Cardiac muscle cell (in vitro differentiated cells and primary cell): ENCODE data around the gene FAM210A. TPM values are rescaled to one million over a fixed set of nuclear protein-coding genes. Genes with fewer than 3 reads are reported as not detected.

Experiments used
- DNase-seq, 2 donors: peaks; one replicate each; pipeline versions ENCODE4 v3.0.0 to v3.0.0-alpha.2; 2010 to 2017; ENCODE audit warnings: low read depth in 1 of 2, low spot score in 1 of 2
- H3K27ac ChIP-seq: fragments of 200-600 bp; sonication (generic); 2 replicates; pipeline ENCODE4 v1.5.1; 2016
- H3K27me3 ChIP-seq: fragments of 200-600 bp; sonication (generic); 2 replicates; pipeline ENCODE4 v1.6.0; 2016; ENCODE audit warnings: control low read depth
- H3K36me3 ChIP-seq: fragments of 200-600 bp; sonication (generic); 2 replicates; pipeline ENCODE4 v1.5.1; 2016; ENCODE audit warnings: control low read depth
- H3K4me1 ChIP-seq: fragments of 200-600 bp; sonication (generic); 2 replicates; pipeline ENCODE4 v1.8.1; 2017; ENCODE audit warnings: low read depth, mild to moderate bottlenecking, mixed run types
- H3K4me3 ChIP-seq: fragments of 200-600 bp; sonication (generic); 2 replicates; pipeline ENCODE4 v1.5.1; 2016; ENCODE audit warnings: mild to moderate bottlenecking
- H3K9me3 ChIP-seq: fragments of 200-600 bp; sonication (generic); 2 replicates; pipeline ENCODE4 v1.5.1; 2017; ENCODE audit warnings: low read depth, mild to moderate bottlenecking, control low read depth
- CTCF ChIP-seq: IDR thresholded peaks from 2 replicates; pipeline ENCODE4 v1.5.1; 2012; ENCODE audit warnings: low read depth, mild to moderate bottlenecking, low read length
- polyA plus RNA-seq: library from polyadenylated mRNA; unstranded; fragments of >200 nt; fragmentation: Nextera tagmentation; extraction: Ambion mirVana; gene quantifications from 2 replicates; pipeline ENCODE4 v1.2.1, GENCODE V29; 2016
- total RNA-seq: library from RNA; depleted of rRNA; stranded (reverse); fragments of >200 nt; gene quantifications from 2 replicates; pipeline ENCODE4 v1.2.3, GENCODE V29; 2016

Gene FAM210A
- total and polyA plus RNA-seq, 2 experiments from 2014 or later, result 20.0 to 20.6 TPM

- no peaks in the 10 kb centered on the region for H3K27me3 ChIP-seq
- no peak for DNase-seq
- H3K36me3 ChIP-seq, result no peaks in the 10 kb centered on the region
- H3K4me3 ChIP-seq, result no peak overlapping the region
- no peak overlapping the region for H3K27ac ChIP-seq
- peaks cover 10% of the 10 kb centered on the region for H3K4me1 ChIP-seq
- no peaks in the 10 kb centered on the region for H3K9me3 ChIP-seq
- no peak for TF ChIP-seq CTCF
These were observed 99.8 kb downstream of the FAM210A start for GRCh38 chr18:13626544-13626908.

- H3K4me1 ChIP-seq, result peaks cover 10% of the 10 kb centered on the region
- H3K9me3 ChIP-seq, result no peaks in the 10 kb centered on the region
- H3K4me3 ChIP-seq, result no peak overlapping the region
- no peak for TF ChIP-seq CTCF
- H3K36me3 ChIP-seq, result no peaks in the 10 kb centered on the region
- H3K27me3 ChIP-seq, result no peaks in the 10 kb centered on the region
- no peak overlapping the region for H3K27ac ChIP-seq
- no peak for DNase-seq
These were observed 100.4 kb downstream of the FAM210A start for GRCh38 chr18:13625843-13626543.

DNA sequence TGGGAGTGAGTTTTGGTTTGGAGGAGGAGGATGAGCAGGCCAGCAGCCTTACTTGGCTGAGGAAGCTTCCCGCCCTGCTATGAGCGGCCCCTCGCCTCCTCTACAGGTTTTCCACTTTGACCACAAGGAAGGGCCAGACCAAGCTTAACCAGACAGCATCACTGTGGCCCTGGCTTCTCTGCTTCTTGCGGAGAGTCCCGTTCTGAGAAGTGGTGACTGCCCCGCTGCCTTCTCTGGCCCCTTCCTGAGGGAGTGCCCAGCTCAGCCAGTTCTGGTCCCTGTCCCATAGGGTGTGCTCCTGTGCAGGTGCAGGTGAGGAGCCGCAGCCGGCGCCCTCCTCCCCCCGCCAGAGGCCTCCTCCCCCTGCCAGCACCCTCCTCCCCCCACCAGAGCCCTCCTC is 101.0 kb downstream of the FAM210A start:
- no peak for DNase-seq
- TF ChIP-seq CTCF, result no peak
- H3K4me3 ChIP-seq, result no peak overlapping the region
- no peaks in the 10 kb centered on the region for H3K27me3 ChIP-seq
- H3K36me3 ChIP-seq, result no peaks in the 10 kb centered on the region
- H3K4me1 ChIP-seq, result peaks cover 10% of the 10 kb centered on the region
- H3K27ac ChIP-seq, result no peak overlapping the region
- no peaks in the 10 kb centered on the region for H3K9me3 ChIP-seq

GRCh38 chr18:13624563-13625237 is 101.7 kb downstream of the FAM210A start:
- Histone ChIP-seq H3K4me1 (peaks cover 6% of the 10 kb centered on the region), H3K36me3 (no peaks in the 10 kb centered on the region), H3K9me3 (no peaks in the 10 kb centered on the region), H3K27ac (no peak overlapping the region), H3K4me3 (no peak overlapping the region), H3K27me3 (no peaks in the 10 kb centered on the region)
- no peak for TF ChIP-seq CTCF
- no peak for DNase-seq

DNA sequence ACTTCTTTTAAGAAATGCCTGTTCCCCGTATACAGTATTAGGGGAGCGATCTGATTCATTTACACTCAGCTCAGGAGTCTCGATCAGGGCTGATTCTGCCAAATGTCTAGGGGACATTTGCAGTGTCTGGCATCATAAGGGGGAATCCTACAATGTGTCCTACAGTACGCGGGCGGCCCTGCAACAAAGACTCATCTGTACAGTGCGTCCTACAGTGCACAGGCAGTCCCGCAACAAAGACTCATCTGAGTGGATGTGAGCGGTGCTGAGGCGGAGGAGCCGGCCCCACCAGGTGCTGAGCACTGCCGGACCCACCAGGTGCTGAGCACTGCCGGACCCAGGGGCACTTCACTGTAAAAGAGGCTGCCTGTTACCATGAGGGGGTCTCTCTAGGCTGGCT is 102.5 kb downstream of the FAM210A start:
- H3K4me3 ChIP-seq, result no peak overlapping the region
- TF ChIP-seq CTCF, result no peak
- no peaks in the 10 kb centered on the region for H3K27me3 ChIP-seq
- no peak for DNase-seq
- no peaks in the 10 kb centered on the region for H3K9me3 ChIP-seq
- H3K36me3 ChIP-seq, result no peaks in the 10 kb centered on the region
- no peak overlapping the region for H3K27ac ChIP-seq
- peaks cover 3% of the 10 kb centered on the region for H3K4me1 ChIP-seq
